BJ (cell line): ENCODE results near the gene C16orf87. TPM values are rescaled to one million over a fixed set of nuclear protein-coding genes. Genes with fewer than 3 reads are reported as not detected.

ENCODE experiments used
- CTCF ChIA-PET: fragments of 350-600 bp; formaldehyde crosslinking; extraction: SDS; loops from one replicate; lab custom pipeline; 2021; ENCODE audit warnings: antibody characterized with exemption, inconsistent platforms; lab: Yijun Ruan, JAX
- POLR2A ChIA-PET: fragments of 300-600 bp; sonication (Branson Sonifier 250); formaldehyde crosslinking; extraction: SDS; loops from one replicate; lab custom pipeline; 2021; ENCODE audit warnings: antibody characterized with exemption; lab: Charles Lee
- DNase-seq: peaks from one replicate; pipeline ENCODE4 v3.0.0-alpha.2; 2011; ENCODE audit warnings: low read depth
- H3K27me3 ChIP-seq: 2 replicates; pipeline ENCODE4 v1.6.0; 2011; ENCODE audit warnings: low read length; ENCODE audit not compliant: control insufficient read depth, insufficient read depth
- H3K36me3 ChIP-seq: 2 replicates; pipeline ENCODE4 v1.5.1; 2011; ENCODE audit warnings: low read length; ENCODE audit not compliant: control insufficient read depth, insufficient read depth
- H3K4me3 ChIP-seq: 2 replicates; pipeline ENCODE4 v1.5.1; 2011; ENCODE audit warnings: low read depth, mild to moderate bottlenecking, control low read depth, low read length
- CTCF ChIP-seq: IDR thresholded peaks from 2 replicates; pipeline ENCODE4 v1.5.1; 2011; ENCODE audit warnings: low read depth, mild to moderate bottlenecking, control low read depth, inconsistent platforms, low read length, moderate library complexity; ENCODE audit not compliant: insufficient read depth
- polyA plus RNA-seq: library from polyadenylated mRNA; depleted of rRNA; stranded (reverse); fragments of >200 nt; gene quantifications from 2 replicates; pipeline ENCODE4 v1.2.3, GENCODE V29; 2011

The C16orf87 gene
- polyA plus RNA-seq, 1 experiment = 2.1 TPM

- no peaks in the 10 kb centered on the region for H3K36me3 ChIP-seq
- CTCF ChIA-PET = interaction anchor here (3.8 to 7.5 kb wide), 2 partner anchors 58 to 77 kb away, joined by 48 to 231 read pairs; no protein-coding TSS in a partner anchor
These were observed 19.9 kb upstream of the C16orf87 start for GRCh38 chr16:46850619-46851555.

DNA sequence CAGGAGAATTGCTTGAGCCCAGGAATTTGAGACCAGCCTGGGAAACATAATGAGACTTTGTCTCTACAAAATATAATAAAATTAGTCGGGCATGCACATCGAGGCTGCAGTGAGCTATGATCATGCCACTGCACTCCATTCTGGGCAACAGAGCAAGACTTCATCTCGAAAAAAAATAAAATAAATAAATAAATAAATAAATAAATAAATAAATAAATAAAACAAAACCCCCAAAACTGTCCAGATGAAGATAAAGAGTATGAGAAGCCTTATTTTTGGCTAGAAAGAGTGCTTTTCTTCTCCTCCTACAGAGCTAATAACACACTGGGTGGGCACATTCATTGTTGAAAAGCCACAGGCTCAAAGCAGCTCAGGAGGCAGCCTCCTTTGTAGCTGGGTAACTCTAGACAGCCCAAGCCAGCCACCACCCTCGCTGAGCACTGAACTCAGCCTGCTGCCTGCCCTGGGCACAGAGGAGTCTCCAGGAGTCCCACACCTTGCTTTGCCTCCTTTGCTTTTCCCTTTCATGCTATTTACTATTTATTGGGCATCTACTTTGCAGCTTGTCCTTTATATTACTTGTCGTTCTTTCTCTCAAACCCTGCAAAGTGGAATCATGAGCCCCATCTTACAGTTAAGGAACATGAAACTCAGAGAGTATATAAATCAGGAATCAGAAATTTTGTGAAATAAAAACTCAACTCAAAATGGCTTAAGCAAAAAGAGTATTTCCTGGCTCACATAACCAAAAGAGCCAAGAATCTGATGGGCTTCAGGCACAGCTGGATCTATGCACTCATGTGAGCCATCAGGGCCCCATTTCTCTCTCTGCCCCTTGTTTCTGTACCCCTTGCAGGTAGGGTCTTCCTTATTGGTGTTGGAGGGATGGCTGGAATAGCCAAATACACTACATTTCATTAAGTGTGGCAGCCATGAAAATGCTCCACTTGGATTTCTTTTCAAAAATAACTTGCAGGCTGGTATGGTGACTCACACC lies 18.1 kb upstream of the C16orf87 start:
- no peak for TF ChIP-seq CTCF
- H3K27me3 ChIP-seq = peaks cover 1% of the 10 kb centered on the region
- no peak overlapping the region for H3K4me3 ChIP-seq
- no peak for DNase-seq
- ChIA-PET POLR2A (interaction anchor here (0.6 kb wide), 1 partner anchor 82 kb away, joined by 11 read pairs; no protein-coding TSS in a partner anchor), CTCF (interaction anchor here (1.0 to 7.5 kb wide), 2 partner anchors 59 to 74 kb away, joined by 3 to 231 read pairs; no protein-coding TSS in a partner anchor)
- no peaks in the 10 kb centered on the region for H3K36me3 ChIP-seq

More at GRCh38 chr16:46850619-46851555, 19.9 kb upstream of the C16orf87 start:
- H3K4me3 ChIP-seq = no peak overlapping the region
- POLR2A ChIA-PET = no interaction called here
- peaks cover 1% of the 10 kb centered on the region for H3K27me3 ChIP-seq
- DNase-seq = no peak
- no peak for TF ChIP-seq CTCF

DNA sequence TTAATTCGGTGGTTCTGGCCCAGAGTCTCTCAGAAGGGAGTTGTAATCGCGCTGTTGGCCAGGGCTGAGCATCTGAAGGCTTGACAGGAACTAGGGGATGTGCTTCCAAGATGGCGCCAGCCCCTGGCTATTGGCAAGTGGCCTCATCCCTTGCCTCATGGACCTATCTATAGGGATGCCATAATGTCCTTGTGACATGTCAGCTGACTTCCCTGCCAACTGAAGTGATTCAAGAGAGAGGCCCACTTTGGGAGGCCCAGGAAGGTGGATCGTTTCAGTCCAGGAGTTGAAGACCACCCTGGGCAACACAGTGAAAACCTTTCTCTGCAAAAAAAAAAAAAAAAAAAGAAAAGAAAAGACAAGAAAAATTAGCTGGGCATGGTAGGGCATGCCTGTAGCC lies 15.0 kb upstream of the C16orf87 start:
- Histone ChIP-seq H3K27me3 (peaks cover 1% of the 10 kb centered on the region), H3K4me3 (no peak overlapping the region), H3K36me3 (no peaks in the 10 kb centered on the region)
- DNase-seq = no peak
- CTCF ChIA-PET = interaction anchor here (0.9 to 3.4 kb wide), 5 partner anchors 8 to 103 kb away, joined by 3 to 22 read pairs (median 4); partner anchors contain the start of gene C16orf87
- POLR2A ChIA-PET = no interaction called here
- TF ChIP-seq CTCF = no peak

GRCh38 chr16:46844771-46845170 lies 13.8 kb upstream of the C16orf87 start:
- H3K36me3 ChIP-seq = no peaks in the 10 kb centered on the region
- no peak overlapping the region for H3K4me3 ChIP-seq
- TF ChIP-seq CTCF = no peak
- ChIA-PET POLR2A (no interaction called here), CTCF (interaction anchor here (0.6 to 3.4 kb wide), 6 partner anchors 9 to 85 kb away, joined by 3 to 22 read pairs (median 4); partner anchors contain the start of gene C16orf87)
- DNase-seq = no peak
- no peaks in the 10 kb centered on the region; the same call in 1 of the 2 replicates for H3K27me3 ChIP-seq
